G401 (cell line): ENCODE data around the gene KRT17. TPM values are rescaled to one million over a fixed set of nuclear protein-coding genes. Genes with fewer than 3 reads are reported as not detected.

Source experiments
- DNase-seq: peaks from one replicate; pipeline ENCODE4 v3.0.0-alpha.2; 2015; ENCODE audit warnings: low spot score
- in situ Hi-C: cut with HindIII; loops from 2 replicates; pipeline ENCODE4 v1.10.0; 2016; ENCODE audit warnings: low sequenced_read_pairs, mixed read lengths
- total RNA-seq: library from RNA; depleted of rRNA; stranded (reverse); fragments of >200 nt; shearing (Covaris generic); gene quantifications from 2 replicates; pipeline ENCODE4 v1.2.3, GENCODE V29; 2014; rRNA removed

Gene KRT17
- total RNA-seq = not detected in 2 replicates

GRCh38 chr17:41624208-41625101, at the start of gene KRT17:
KRT17 (minus strand) TSS chr17:41624575; CDS start chr17:41624509, 66 bp downstream.
- in situ Hi-C loops = no loop called here
- DNase-seq = no peak

DNA sequence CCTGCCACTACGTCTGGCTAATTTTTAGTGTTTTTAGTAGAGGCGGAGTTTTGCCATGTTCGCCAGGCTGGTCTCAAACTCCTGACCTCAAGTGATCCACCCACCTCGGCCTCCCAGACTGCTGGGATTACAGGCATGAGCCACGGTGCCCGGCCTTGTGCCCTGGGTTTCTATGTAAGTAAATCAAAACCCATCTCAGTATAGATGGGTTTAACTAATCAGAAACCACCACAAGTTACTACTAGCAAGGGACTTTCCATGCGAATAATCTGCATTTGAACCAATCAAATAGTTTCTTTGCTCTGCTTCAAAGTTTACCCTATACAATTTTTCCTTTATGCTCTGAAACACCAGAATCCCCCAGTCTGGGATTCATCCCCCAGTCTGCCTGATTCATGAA, 47.8 kb upstream of the KRT17 start:
- in situ Hi-C loops = no loop called here
- DNase-seq = no peak

- DNase-seq = no peak
- in situ Hi-C loops = no loop called here
Observed at GRCh38 chr17:41667280-41668041, 43.1 kb upstream of the KRT17 start.

DNA sequence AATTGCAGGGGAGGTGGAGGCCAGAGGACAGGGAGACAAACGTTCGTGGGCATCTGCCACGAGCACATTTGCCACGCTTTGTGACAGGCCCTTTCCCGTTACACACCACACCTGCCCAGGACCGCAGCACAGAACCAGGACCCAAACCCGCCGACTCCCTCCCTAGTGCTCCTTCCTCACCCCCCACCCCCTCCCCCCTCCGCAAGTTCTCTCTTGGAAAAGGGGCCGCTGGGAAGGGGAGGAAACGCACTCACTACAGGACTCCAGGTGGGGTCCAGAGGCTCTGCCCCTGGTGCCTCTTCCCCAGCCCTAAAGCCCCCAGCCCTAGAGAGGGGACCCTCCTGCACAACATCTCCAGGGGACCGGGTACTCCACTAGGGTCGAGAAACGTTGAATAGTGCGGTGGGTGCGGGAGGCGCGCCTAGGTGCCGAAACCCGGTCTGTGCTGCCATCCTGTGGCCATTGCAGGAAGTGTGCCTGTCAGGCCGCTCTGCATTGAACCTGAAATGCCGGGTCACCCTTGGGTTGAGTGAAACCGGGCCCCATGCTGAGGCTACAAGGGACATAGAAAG, 42.4 kb upstream of the KRT17 start:
- DNase-seq = peak; percentile 86
- in situ Hi-C loops = no loop called here

GRCh38 chr17:41666237-41666641, 41.9 kb upstream of the KRT17 start:
- in situ Hi-C loops = no loop called here
- DNase-seq = no peak

DNA sequence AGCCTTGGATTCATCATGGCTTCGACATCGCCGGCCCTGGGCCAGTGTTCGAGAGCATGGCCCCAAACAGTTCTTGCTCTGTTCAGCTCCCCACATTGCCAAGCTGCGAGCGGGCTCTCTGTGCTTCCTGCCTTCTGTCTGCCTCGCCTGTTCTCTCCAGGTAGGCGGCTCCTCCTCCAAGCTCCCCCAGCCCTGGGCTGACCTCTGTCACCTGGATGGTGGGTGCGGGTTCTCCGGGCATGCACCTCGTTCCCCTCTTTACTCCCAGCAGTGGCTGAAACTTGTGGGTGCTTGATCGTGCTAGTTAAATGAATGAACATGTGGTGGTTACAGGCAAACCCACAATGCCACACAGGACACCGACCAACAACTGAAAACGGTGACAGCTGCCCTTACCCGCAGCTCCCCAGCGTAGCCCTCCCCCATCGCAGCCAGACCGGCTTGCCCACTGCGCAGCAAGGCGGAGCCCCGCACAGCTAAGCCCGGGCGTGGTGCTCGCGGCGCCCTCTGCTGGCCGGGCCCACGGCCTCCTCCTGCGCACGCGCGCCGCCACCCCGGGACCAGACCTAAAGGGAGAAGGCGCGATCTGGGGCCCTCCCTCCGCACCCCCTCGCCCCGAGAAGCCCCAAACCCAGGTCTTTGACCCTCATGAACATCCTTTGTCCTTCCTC, 41.3 kb upstream of the KRT17 start:
- peak; percentile 85 for DNase-seq
- in situ Hi-C loops = no loop called here

DNA sequence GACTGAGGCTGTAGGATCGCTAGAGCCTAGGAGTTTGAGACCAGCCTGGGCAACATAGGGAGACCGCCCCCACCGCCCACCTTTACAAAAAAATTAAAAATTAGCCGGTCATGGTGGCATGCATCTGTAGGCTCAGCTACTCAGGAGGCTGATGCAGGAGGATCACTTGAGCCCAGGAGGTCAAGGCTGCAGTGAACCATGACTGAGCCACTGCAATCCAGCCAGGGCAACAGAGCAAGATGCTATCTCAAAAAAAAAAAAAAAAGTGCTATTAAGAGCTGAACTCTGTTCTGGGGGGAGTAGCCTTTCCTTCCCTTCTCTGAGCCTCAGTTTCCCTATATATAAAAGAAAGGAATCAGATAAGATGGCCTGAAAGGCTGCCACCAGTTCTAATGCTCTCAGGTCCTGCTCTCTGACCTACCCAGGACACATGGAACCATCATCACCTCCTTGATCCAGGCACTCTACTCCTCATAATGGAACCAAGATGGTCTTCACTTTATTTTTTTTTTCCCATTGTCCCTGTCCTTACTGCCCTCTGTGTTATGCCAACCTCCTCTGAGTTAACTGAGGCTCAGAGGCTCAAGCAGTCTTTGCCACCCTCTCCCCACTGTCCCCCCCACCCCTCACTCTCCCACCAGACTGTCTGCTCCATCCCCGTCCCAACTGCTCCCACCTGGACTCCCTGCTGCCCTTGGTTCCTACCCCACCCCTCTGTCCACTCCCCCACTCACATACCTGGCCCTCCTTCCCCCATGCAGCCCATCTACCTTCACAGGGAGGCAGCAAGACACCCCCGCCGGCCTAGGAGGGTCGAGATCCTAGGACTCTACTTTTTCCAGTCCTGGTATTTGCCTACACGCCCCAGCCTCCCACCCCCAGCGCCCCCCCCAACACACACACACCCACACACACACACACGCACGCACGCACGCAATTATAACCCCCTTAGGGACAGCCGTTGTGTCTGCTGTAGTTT, 40.5 kb upstream of the KRT17 start:
- no peak for DNase-seq
- in situ Hi-C loops = no loop called here

- DNase-seq = no peak
- in situ Hi-C loops = no loop called here
Observed at GRCh38 chr17:41664172-41664457, 39.7 kb upstream of the KRT17 start.

DNA sequence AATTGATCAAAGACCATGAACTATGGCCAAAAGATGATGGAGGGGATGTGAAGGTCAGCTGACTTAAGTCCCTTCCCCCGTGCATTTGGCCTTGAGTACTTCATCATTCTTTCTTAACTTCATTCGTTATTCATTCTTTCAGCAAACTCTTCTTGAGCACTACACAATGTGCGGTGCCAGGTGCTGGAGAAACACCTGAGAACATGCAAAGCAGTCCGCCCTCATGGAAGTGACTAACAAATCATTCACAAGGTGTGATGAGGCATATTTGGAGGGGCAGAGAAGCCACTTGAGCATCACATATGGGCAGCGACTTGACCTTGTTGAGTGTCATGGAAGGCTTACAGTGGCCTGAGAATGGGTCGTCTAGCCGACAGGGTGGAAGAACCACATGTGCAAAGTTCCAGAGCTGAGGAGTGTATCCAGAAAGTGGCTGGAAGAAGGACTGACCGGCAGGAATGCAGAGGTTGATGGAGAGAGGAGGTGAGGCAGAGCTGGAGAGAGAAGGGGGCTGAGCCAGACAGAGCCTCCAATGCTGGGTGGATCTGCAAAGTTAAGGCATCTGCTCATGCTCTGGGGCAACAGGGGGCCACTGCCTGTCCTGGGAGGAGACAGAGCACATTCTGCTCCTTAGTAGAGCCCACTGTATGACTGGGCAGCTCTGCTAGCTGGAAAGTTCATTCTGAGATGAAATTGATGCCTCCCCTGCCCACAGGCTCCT, 39.2 kb upstream of the KRT17 start:
- in situ Hi-C loops = no loop called here
- no peak for DNase-seq

DNA sequence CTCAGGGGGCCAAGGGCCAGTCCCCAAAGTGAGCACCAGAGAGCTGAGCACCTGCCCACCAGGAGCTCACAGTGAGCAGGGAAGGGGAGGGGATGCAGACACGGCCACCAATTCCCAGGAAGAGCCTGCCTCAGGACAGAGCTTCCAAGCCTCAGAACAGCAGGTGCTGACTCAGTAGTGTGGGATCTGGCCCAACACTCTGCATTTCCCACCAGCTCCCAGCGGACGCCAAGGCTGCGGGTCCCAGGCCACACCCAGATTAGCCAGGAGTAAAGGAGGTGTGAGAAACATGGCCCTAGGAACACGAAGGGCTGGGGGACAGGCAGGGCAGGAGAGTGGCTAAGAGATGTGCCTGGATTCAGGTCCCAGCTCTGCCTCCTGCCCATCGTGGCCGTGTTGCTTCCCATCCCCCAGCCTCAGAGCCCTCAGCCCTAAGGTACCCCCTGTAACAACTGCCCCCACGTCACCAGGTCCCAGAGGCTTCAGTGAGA, 35.9 kb upstream of the KRT17 start:
- in situ Hi-C loops = no loop called here
- no peak for DNase-seq

DNA sequence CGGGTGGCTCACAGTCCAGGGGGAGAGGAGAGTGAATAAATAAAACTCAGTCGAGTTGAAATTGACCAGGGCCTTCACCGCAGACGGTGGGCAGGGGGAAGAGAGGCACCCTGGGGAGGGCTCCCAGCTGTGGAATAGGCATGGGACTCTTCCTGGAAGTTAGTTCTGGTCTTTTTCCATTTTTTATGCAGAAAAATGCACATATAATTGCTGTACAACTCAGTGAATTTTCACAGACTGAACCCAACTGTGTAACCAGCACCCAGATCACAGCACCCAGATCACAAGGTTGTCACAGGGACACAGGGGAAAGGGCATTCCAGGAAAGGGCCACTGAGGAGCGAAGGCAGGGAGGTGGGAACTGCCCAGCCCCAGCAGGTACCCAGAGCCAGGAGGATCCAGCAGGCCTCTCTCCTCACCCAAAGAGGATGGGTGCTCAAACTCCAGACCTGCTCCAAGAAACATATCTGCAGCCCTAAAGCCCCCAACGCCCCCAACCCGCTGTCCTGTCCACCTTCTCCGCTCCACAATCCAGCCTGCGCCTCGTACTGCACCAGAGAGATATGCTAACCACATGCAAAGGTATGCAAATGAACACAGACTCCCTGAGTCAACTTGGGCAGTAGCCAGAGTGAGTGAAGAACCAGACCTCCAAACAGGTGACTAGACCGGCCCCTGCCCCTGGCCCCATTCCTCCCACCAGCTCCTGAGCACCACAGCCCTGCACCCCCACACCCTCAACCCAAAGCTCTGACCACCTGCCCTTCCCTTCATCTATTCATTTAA, 35.2 kb upstream of the KRT17 start:
- no peak for DNase-seq
- in situ Hi-C loops = no loop called here

DNA sequence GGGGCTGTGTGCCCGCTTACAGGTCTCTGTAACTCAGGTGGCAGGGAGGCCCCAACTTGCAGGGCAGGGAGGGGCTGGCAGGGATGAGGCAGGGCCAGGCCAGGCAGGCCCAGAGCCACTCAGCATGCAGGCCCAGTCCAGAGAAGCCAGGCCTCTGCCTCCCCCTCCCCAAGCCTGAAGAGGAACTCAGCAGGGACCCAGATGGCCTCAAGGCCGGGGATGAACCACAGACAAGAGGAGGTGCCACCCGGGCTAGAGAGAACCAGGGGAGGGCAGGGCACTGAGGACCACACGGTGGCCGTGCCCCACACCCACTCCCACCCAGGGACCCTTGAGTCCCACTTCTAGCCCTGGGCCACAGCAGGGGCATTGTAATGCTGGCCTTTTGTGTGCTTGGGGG, 34.5 kb upstream of the KRT17 start:
- no peak for DNase-seq
- in situ Hi-C loops = no loop called here

- DNase-seq = no peak
- in situ Hi-C loops = no loop called here
Observed at GRCh38 chr17:41657936-41658335, 33.6 kb upstream of the KRT17 start.

- in situ Hi-C loops = no loop called here
- DNase-seq = no peak
Observed at GRCh38 chr17:41657176-41657754, 32.9 kb upstream of the KRT17 start.

DNA sequence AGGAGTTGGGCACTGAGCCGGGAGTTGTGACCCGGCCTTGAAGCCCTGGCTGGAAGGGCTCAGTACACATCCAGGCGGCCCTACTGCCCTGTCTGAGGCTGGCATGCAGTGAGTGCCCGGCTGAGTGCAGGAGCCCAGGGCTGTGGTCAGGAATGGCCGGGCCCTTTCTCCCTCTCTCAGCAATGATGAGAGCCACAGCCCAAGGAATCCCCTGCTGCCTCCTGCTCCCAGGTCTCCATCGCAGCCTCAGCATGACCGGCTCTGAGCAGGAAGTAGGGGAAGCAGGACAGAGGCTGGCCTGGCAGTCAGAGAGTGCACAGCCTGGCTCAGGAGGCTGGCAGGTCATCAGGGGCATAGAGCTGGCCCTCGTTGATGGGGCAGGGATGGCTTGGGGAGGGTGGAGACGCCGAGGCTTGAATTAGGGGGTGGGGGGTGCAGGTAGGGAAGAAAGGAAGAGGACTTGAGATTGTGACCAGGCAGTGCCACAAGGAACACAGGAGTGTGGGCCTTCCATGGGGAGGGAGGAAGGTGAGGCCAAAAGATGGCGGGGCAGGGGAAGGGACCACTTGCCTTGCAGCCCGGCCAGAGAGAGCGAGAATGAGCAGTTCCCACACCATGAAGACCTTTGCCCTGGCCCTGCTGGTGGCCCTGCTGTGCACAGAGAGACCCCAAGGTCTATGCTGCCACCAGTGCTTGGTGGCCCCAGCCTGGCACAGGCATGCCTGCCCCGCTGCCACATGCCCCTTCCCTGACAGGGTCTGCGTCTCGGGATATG, 32.1 kb upstream of the KRT17 start:
- DNase-seq = no peak
- in situ Hi-C loops = no loop called here

GRCh38 chr17:41655611-41656111, 31.3 kb upstream of the KRT17 start:
- in situ Hi-C loops = no loop called here
- DNase-seq = no peak
